Measurements from ENCODE around the gene CNR1. TPM values are rescaled to one million over a fixed set of nuclear protein-coding genes. Genes with fewer than 3 reads are reported as not detected.

CNR1 gene
- total RNA-seq, 1 experiment from 2014 or later, result 0.13 TPM

- no TSS peak for BruUV-seq (replicated peaks)
- DNase-seq (ENCODE audit: low read depth, low spot score), result no peak
- H3K36me3 ChIP-seq (ENCODE audit: control insufficient read depth, insufficient read depth, low read length), result no peaks in the 10 kb centered on the region
- ChIA-PET CTCF (no interaction called here), POLR2A (no interaction called here)
- peaks cover 6% of the 10 kb centered on the region; the same call in 1 of the 2 replicates for H3K27me3 ChIP-seq (ENCODE audit: control insufficient read depth, insufficient read depth, low read length)
- intact Hi-C loops (cut with micrococcal nuclease; ENCODE audit: unreplicated experiment), result no loop called here
- H3K9me3 ChIP-seq (ENCODE audit: control insufficient read depth, insufficient read depth, low read depth, low read length), result no peaks in the 10 kb centered on the region
- TF ChIP-seq POLR2AphosphoS5 (IDR thresholded peaks at IDR 0.05; ENCODE audit: low read depth, low read length) (no peak), TCF7L2 (IDR thresholded peaks at IDR 0.05; ENCODE audit: low read depth, low read length) (no peak), SIN3A (IDR thresholded peaks at IDR 0.05; ENCODE audit: borderline replicate concordance, insufficient read depth, low read depth, low read length) (no peak)
- TF ChIP-seq, protein P1, sequence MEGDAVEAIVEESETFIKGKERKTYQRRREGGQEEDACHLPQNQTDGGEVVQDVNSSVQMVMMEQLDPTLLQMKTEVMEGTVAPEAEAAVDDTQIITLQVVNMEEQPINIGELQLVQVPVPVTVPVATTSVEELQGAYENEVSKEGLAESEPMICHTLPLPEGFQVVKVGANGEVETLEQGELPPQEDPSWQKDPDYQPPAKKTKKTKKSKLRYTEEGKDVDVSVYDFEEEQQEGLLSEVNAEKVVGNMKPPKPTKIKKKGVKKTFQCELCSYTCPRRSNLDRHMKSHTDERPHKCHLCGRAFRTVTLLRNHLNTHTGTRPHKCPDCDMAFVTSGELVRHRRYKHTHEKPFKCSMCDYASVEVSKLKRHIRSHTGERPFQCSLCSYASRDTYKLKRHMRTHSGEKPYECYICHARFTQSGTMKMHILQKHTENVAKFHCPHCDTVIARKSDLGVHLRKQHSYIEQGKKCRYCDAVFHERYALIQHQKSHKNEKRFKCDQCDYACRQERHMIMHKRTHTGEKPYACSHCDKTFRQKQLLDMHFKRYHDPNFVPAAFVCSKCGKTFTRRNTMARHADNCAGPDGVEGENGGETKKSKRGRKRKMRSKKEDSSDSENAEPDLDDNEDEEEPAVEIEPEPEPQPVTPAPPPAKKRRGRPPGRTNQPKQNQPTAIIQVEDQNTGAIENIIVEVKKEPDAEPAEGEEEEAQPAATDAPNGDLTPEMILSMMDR (IDR thresholded peaks at IDR 0.05), result no peak
- TF ChIP-seq, protein P2, sequence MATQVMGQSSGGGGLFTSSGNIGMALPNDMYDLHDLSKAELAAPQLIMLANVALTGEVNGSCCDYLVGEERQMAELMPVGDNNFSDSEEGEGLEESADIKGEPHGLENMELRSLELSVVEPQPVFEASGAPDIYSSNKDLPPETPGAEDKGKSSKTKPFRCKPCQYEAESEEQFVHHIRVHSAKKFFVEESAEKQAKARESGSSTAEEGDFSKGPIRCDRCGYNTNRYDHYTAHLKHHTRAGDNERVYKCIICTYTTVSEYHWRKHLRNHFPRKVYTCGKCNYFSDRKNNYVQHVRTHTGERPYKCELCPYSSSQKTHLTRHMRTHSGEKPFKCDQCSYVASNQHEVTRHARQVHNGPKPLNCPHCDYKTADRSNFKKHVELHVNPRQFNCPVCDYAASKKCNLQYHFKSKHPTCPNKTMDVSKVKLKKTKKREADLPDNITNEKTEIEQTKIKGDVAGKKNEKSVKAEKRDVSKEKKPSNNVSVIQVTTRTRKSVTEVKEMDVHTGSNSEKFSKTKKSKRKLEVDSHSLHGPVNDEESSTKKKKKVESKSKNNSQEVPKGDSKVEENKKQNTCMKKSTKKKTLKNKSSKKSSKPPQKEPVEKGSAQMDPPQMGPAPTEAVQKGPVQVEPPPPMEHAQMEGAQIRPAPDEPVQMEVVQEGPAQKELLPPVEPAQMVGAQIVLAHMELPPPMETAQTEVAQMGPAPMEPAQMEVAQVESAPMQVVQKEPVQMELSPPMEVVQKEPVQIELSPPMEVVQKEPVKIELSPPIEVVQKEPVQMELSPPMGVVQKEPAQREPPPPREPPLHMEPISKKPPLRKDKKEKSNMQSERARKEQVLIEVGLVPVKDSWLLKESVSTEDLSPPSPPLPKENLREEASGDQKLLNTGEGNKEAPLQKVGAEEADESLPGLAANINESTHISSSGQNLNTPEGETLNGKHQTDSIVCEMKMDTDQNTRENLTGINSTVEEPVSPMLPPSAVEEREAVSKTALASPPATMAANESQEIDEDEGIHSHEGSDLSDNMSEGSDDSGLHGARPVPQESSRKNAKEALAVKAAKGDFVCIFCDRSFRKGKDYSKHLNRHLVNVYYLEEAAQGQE (IDR thresholded peaks at IDR 0.05; ENCODE audit: insufficient read depth in 1 of 2, low read depth in 2 of 2, low read length in 1 of 2), result no peak
- no peak overlapping the region for H3K4me3 ChIP-seq (ENCODE audit: low read depth in 2 of 2, low read length in 2 of 2)
- H3K27ac ChIP-seq (ENCODE audit: low read length), result no peak overlapping the region
- ATAC-seq, result no peak
- in situ Hi-C loops (cut with HindIII; ENCODE audit: low pct_unique_long_range_greater_than_20kb, low sequenced_read_pairs), result no loop called here
- no peaks in the 10 kb centered on the region for H3K4me1 ChIP-seq (ENCODE audit: control insufficient read depth, insufficient read depth, low read length)
Measured at GRCh38 chr6:88157106-88157505, 9.0 kb downstream of the CNR1 start.

- intact Hi-C loops (cut with micrococcal nuclease; ENCODE audit: unreplicated experiment), result no loop called here
- no peaks in the 10 kb centered on the region for H3K36me3 ChIP-seq (ENCODE audit: control insufficient read depth, insufficient read depth, low read length)
- no TSS peak for BruUV-seq (replicated peaks)
- TF ChIP-seq, protein P2 (IDR thresholded peaks at IDR 0.05; ENCODE audit: insufficient read depth in 1 of 2, low read depth in 2 of 2, low read length in 1 of 2), result no peak
- TF ChIP-seq, protein P1 (IDR thresholded peaks at IDR 0.05), result no peak
- TF ChIP-seq POLR2AphosphoS5 (IDR thresholded peaks at IDR 0.05; ENCODE audit: low read depth, low read length) (no peak), TCF7L2 (IDR thresholded peaks at IDR 0.05; ENCODE audit: low read depth, low read length) (no peak), SIN3A (IDR thresholded peaks at IDR 0.05; ENCODE audit: borderline replicate concordance, insufficient read depth, low read depth, low read length) (no peak)
- ChIA-PET POLR2A (no interaction called here), CTCF (no interaction called here)
- no peak overlapping the region for H3K27ac ChIP-seq (ENCODE audit: low read length)
- no peaks in the 10 kb centered on the region for H3K9me3 ChIP-seq (ENCODE audit: control insufficient read depth, insufficient read depth, low read depth, low read length)
- H3K4me1 ChIP-seq (ENCODE audit: control insufficient read depth, insufficient read depth, low read length), result no peaks in the 10 kb centered on the region
- no peak overlapping the region for H3K4me3 ChIP-seq (ENCODE audit: low read depth in 2 of 2, low read length in 2 of 2)
- in situ Hi-C loops (cut with HindIII; ENCODE audit: low pct_unique_long_range_greater_than_20kb, low sequenced_read_pairs), result no loop called here
- ATAC-seq, result no peak
- no peak for DNase-seq (ENCODE audit: low read depth, low spot score)
- H3K27me3 ChIP-seq (ENCODE audit: control insufficient read depth, insufficient read depth, low read length), result no peaks in the 10 kb centered on the region
Measured at GRCh38 chr6:88145298-88145963, 20.7 kb downstream of the CNR1 start.
